ENCODE measurements around the gene STX2. TPM values are rescaled to one million over a fixed set of nuclear protein-coding genes. Genes with fewer than 3 reads are reported as not detected.

STX2 gene
- total RNA-seq, 1 donor from 2014 or later, result 33.0 TPM

GRCh38 chr12:130858084-130858483 is 19.0 kb upstream of the STX2 start:
- H3K36me3 Mint-ChIP-seq (ENCODE audit: low read depth, unreplicated experiment), result no peaks in the 10 kb centered on the region
- Histone ChIP-seq H3K4me2 (ENCODE audit: low read length) (no peak overlapping the region), H3K4me3 (ENCODE audit: insufficient read depth, low read depth, low read length) (no peak overlapping the region), H3K27ac (ENCODE audit: low read depth, low read length) (no peak overlapping the region), H3K4me1 (ENCODE audit: insufficient read depth, low read length) (no peaks in the 10 kb centered on the region), H4K20me1 (ENCODE audit: insufficient read depth, low read length) (no peaks in the 10 kb centered on the region), H3K79me2 (ENCODE audit: insufficient read depth, low read length) (no peaks in the 10 kb centered on the region), H3K27me3 (ENCODE audit: insufficient read depth, low read length) (peaks cover 8% of the 10 kb centered on the region), H2AFZ (ENCODE audit: low read depth, low read length) (no peak overlapping the region), H3K9ac (ENCODE audit: low read length) (no peak overlapping the region), H3K36me3 (ENCODE audit: insufficient read depth, low read length) (no peaks in the 10 kb centered on the region), H3K9me3 (ENCODE audit: insufficient read depth, low read depth, low read length) (no peaks in the 10 kb centered on the region)
- peaks cover 4% of the 10 kb centered on the region for H3K9me3 Mint-ChIP-seq (ENCODE audit: unreplicated experiment)
- no peak overlapping the region for H3K4me3 Mint-ChIP-seq (ENCODE audit: unreplicated experiment)
- DNase-seq (ENCODE audit: low read depth) (no peak), FAIRE-seq (no peak)
- no peaks in the 10 kb centered on the region for H3K4me1 Mint-ChIP-seq (ENCODE audit: low read depth, unreplicated experiment)
- no peak for TF ChIP-seq EZH2 (IDR thresholded peaks at IDR 0.05; ENCODE audit: insufficient read depth, low read length)
- TF ChIP-seq CTCF (IDR thresholded peaks at IDR 0.05; ENCODE audit: insufficient read depth, low read depth, low read length), result no peak
- H3K27me3 Mint-ChIP-seq (ENCODE audit: low read depth, unreplicated experiment), result no peaks in the 10 kb centered on the region
- peak overlapping the region; percentile 41 for H3K27ac Mint-ChIP-seq (ENCODE audit: unreplicated experiment)

- Mint-ChIP-seq H3K27me3 (ENCODE audit: low read depth, unreplicated experiment) (no peaks in the 10 kb centered on the region), H3K36me3 (ENCODE audit: low read depth, unreplicated experiment) (no peaks in the 10 kb centered on the region), H3K27ac (ENCODE audit: unreplicated experiment) (no peak overlapping the region), H3K4me3 (ENCODE audit: unreplicated experiment) (no peak overlapping the region), H3K9me3 (ENCODE audit: unreplicated experiment) (peaks cover 4% of the 10 kb centered on the region), H3K4me1 (ENCODE audit: low read depth, unreplicated experiment) (no peaks in the 10 kb centered on the region)
- H3K4me3 ChIP-seq (ENCODE audit: insufficient read depth, low read depth, low read length), result no peak overlapping the region
- no peaks in the 10 kb centered on the region for H3K79me2 ChIP-seq (ENCODE audit: insufficient read depth, low read length)
- H3K9me3 ChIP-seq (ENCODE audit: insufficient read depth, low read depth, low read length), result no peaks in the 10 kb centered on the region
- no peaks in the 10 kb centered on the region for H3K4me1 ChIP-seq (ENCODE audit: insufficient read depth, low read length)
- DNase-seq (ENCODE audit: low read depth) (no peak), FAIRE-seq (no peak)
- no peak overlapping the region for H3K9ac ChIP-seq (ENCODE audit: low read length)
- no peaks in the 10 kb centered on the region for H3K36me3 ChIP-seq (ENCODE audit: insufficient read depth, low read length)
- H3K4me2 ChIP-seq (ENCODE audit: low read length), result no peak overlapping the region
- no peak overlapping the region for H2AFZ ChIP-seq (ENCODE audit: low read depth, low read length)
- TF ChIP-seq CTCF (IDR thresholded peaks at IDR 0.05; ENCODE audit: insufficient read depth, low read depth, low read length) (no peak), EZH2 (IDR thresholded peaks at IDR 0.05; ENCODE audit: insufficient read depth, low read length) (no peak)
- H4K20me1 ChIP-seq (ENCODE audit: insufficient read depth, low read length), result no peaks in the 10 kb centered on the region
- peaks cover 8% of the 10 kb centered on the region for H3K27me3 ChIP-seq (ENCODE audit: insufficient read depth, low read length)
- H3K27ac ChIP-seq (ENCODE audit: low read depth, low read length), result no peak overlapping the region
These were observed 17.0 kb upstream of the STX2 start for GRCh38 chr12:130856088-130856487.

GRCh38 chr12:130850418-130851021 is 11.5 kb upstream of the STX2 start:
- DNase-seq (ENCODE audit: low read depth), result no peak
- Histone ChIP-seq H3K27ac (ENCODE audit: low read depth, low read length) (no peak overlapping the region), H4K20me1 (ENCODE audit: insufficient read depth, low read length) (no peaks in the 10 kb centered on the region), H3K79me2 (ENCODE audit: insufficient read depth, low read length) (no peaks in the 10 kb centered on the region), H3K36me3 (ENCODE audit: insufficient read depth, low read length) (no peaks in the 10 kb centered on the region), H3K9ac (ENCODE audit: low read length) (no peak overlapping the region), H3K27me3 (ENCODE audit: insufficient read depth, low read length) (peaks cover 8% of the 10 kb centered on the region), H3K4me3 (ENCODE audit: insufficient read depth, low read depth, low read length) (no peak overlapping the region), H2AFZ (ENCODE audit: low read depth, low read length) (no peak overlapping the region), H3K9me3 (ENCODE audit: insufficient read depth, low read depth, low read length) (no peaks in the 10 kb centered on the region), H3K4me1 (ENCODE audit: insufficient read depth, low read length) (peaks cover 5% of the 10 kb centered on the region), H3K4me2 (ENCODE audit: low read length) (no peak overlapping the region)
- no peaks in the 10 kb centered on the region for H3K27me3 Mint-ChIP-seq (ENCODE audit: low read depth, unreplicated experiment)
- no peak for FAIRE-seq
- no peak overlapping the region for H3K27ac Mint-ChIP-seq (ENCODE audit: unreplicated experiment)
- peaks cover 1% of the 10 kb centered on the region for H3K9me3 Mint-ChIP-seq (ENCODE audit: unreplicated experiment)
- TF ChIP-seq EZH2 (IDR thresholded peaks at IDR 0.05; ENCODE audit: insufficient read depth, low read length), result no peak
- peaks cover 8% of the 10 kb centered on the region for H3K4me1 Mint-ChIP-seq (ENCODE audit: low read depth, unreplicated experiment)
- H3K36me3 Mint-ChIP-seq (ENCODE audit: low read depth, unreplicated experiment), result no peaks in the 10 kb centered on the region
- H3K4me3 Mint-ChIP-seq (ENCODE audit: unreplicated experiment), result no peak overlapping the region
